CD14-positive monocyte (primary cell): ENCODE results near the gene ZBTB7C. TPM values are rescaled to one million over a fixed set of nuclear protein-coding genes. Genes with fewer than 3 reads are reported as not detected.

Experiments
- DNase-seq, 3 donors: peaks; one replicate each; pipeline ENCODE4 v3.0.0-alpha.2; 2011 to 2022
- H2AFZ ChIP-seq: 2 replicates; pipeline ENCODE4 v1.6.0; 2012; ENCODE audit warnings: mild to moderate bottlenecking, low read depth, low read length, inconsistent platforms; ENCODE audit not compliant: insufficient read depth, poor library complexity, severe bottlenecking
- H3K27ac ChIP-seq, 2 donors: 1 replicate in 1 of 2; 2 replicates in 1 of 2; pipeline ENCODE4 v1.5.1; 2012 to 2013; ENCODE audit warnings: low read length in 2 of 2, control low read depth in 1 of 2, inconsistent platforms in 1 of 2, low read depth in 1 of 2, mild to moderate bottlenecking in 1 of 2
- H3K27me3 ChIP-seq, 2 donors: one replicate each; pipeline versions ENCODE4 v1.6.0 to v1.6.1; 2011 to 2013; ENCODE audit warnings: low read length in 2 of 2; ENCODE audit not compliant: control insufficient read depth in 2 of 2, insufficient read depth in 2 of 2
- H3K36me3 ChIP-seq, 2 donors: replicated peaks in 1 of 2; 1 replicate in 1 of 2; 2 replicates in 1 of 2; pipeline versions ENCODE4 v1.5.1 to v1.6.1; 2012 to 2013; ENCODE audit warnings: low read length in 2 of 2, control low read depth in 1 of 2, inconsistent platforms in 1 of 2, mild to moderate bottlenecking in 1 of 2; ENCODE audit not compliant: insufficient read depth in 2 of 2, control insufficient read depth in 1 of 2
- H3K4me1 ChIP-seq, 2 donors: 1 replicate in 1 of 2; 2 replicates in 1 of 2; pipeline versions ENCODE4 v1.5.1 to v1.6.1; 2012 to 2013; ENCODE audit warnings: low read length in 2 of 2, control low read depth in 1 of 2, inconsistent platforms in 1 of 2, mild to moderate bottlenecking in 1 of 2, moderate library complexity in 1 of 2; ENCODE audit not compliant: insufficient read depth in 2 of 2, control insufficient read depth in 1 of 2
- H3K4me2 ChIP-seq: replicated peaks from 2 replicates; pipeline ENCODE3; 2012; ENCODE audit warnings: low read length, moderate library complexity, mild to moderate bottlenecking; ENCODE audit not compliant: poor library complexity, severe bottlenecking; ENCODE audit errors: extremely low read depth
- H3K4me3 ChIP-seq, 3 experiments: fragments of 200-600 bp in 1 of 3; sonication (generic) in 1 of 3; replicated peaks in 1 of 3; 1 replicate in 2 of 3; 2 replicates in 1 of 3; pipeline ENCODE4 v1.5.1; 2011 to 2013; ENCODE audit warnings: low read length in 3 of 3, mild to moderate bottlenecking in 3 of 3, control low read depth in 2 of 3, low read depth in 2 of 3, inconsistent platforms in 1 of 3, moderate library complexity in 1 of 3
- H3K79me2 ChIP-seq: 2 replicates; pipeline ENCODE4 v1.6.0; 2012; ENCODE audit warnings: mild to moderate bottlenecking, control low read depth, inconsistent platforms, low read length, moderate library complexity; ENCODE audit not compliant: insufficient read depth
- H3K9ac ChIP-seq: 2 replicates; pipeline ENCODE4 v1.6.0; 2017; ENCODE audit warnings: low read length, mild to moderate bottlenecking; ENCODE audit not compliant: insufficient read depth, poor library complexity, severe bottlenecking
- H3K9me3 ChIP-seq, 2 donors: replicated peaks in 1 of 2; 1 replicate in 1 of 2; 2 replicates in 1 of 2; pipeline versions ENCODE4 v1.5.1 to v1.6.1; 2012 to 2013; ENCODE audit warnings: low read length in 2 of 2, control low read depth in 1 of 2; ENCODE audit not compliant: control insufficient read depth in 1 of 2, insufficient read depth in 1 of 2
- H4K20me1 ChIP-seq: 2 replicates; pipeline ENCODE4 v1.6.0; 2012; ENCODE audit warnings: mild to moderate bottlenecking, low read length, control low read depth, moderate library complexity; ENCODE audit not compliant: insufficient read depth
- H3K27ac Mint-ChIP-seq, 7 donors: one replicate each; pipeline ENCODE4 v1.8.0; 2020; ENCODE audit warnings: mild to moderate bottlenecking in 7 of 7, mixed read lengths in 7 of 7, moderate library complexity in 6 of 7, inconsistent platforms in 2 of 7
- H3K27me3 Mint-ChIP-seq, 3 donors: one replicate each; pipeline ENCODE4 v1.8.0; 2021 to 2022; ENCODE audit warnings: low read depth in 3 of 3, mild to moderate bottlenecking in 3 of 3, mixed read lengths in 3 of 3, moderate library complexity in 3 of 3, inconsistent platforms in 1 of 3
- H3K36me3 Mint-ChIP-seq, 2 donors: one replicate each; pipeline ENCODE4 v1.8.0; 2020; ENCODE audit warnings: mixed read lengths in 2 of 2, inconsistent platforms in 1 of 2, mild to moderate bottlenecking in 1 of 2
- H3K4me1 Mint-ChIP-seq: one replicate; pipeline ENCODE4 v1.8.0; 2020; ENCODE audit warnings: mild to moderate bottlenecking, mixed read lengths
- H3K4me3 Mint-ChIP-seq, 2 donors: one replicate each; pipeline ENCODE4 v1.8.0; 2020; ENCODE audit warnings: mild to moderate bottlenecking in 2 of 2, mixed read lengths in 2 of 2, moderate library complexity in 1 of 2
- H3K9me3 Mint-ChIP-seq, 7 donors: one replicate each; pipeline ENCODE4 v1.8.0; 2020 to 2022; ENCODE audit warnings: mixed read lengths in 7 of 7, mild to moderate bottlenecking in 6 of 7, moderate library complexity in 6 of 7, inconsistent platforms in 2 of 7
- CTCF ChIP-seq: fragments of 200-600 bp; IDR thresholded peaks from one replicate; pipeline ENCODE4 v1.8.0; 2022; ENCODE audit warnings: antibody characterized with exemption, mild to moderate bottlenecking
- WGBS: methylation state at CpG from one replicate; pipeline ENCODE4 v1.1.5; 2013; ENCODE audit warnings: missing lambda C conversion rate; ENCODE audit not compliant: insufficient coverage; 5-methylcytosine and 5-hydroxymethylcytosine counted together
- intact Hi-C, 2 donors: fragments of 100-400 bp; cut with micrococcal nuclease; formaldehyde crosslinking; loops; one replicate each; pipeline versions ENCODE4 v1.15.0 to v1.15.1; 2023
- polyA plus RNA-seq, 3 donors: library from polyadenylated mRNA; depleted of rRNA in 1 of 3; unstranded in 2 of 3; stranded (reverse) in 1 of 3; fragments of 300-500 nt in 2 of 3; fragments of >200 nt in 1 of 3; fragmentation: Illumina TruSeq in 2 of 3; gene quantifications; 1 replicate in 2 of 3; 2 replicates in 1 of 3; pipeline ENCODE4 v1.2.3, GENCODE V29; 2012 to 2021

The ZBTB7C gene
- polyA plus RNA-seq, 3 donors = 0.03 to 0.09 TPM; not detected in 1

- Mint-ChIP-seq H3K4me3 (no peak overlapping the region), H3K27ac (no peak overlapping the region), H3K27me3 (peaks cover 17 to 28% (median 23%) of the 10 kb centered on the region in 3 donors), H3K36me3 (no peaks in the 10 kb centered on the region), H3K9me3 (peaks cover 0 to 2% (median 0%) of the 10 kb centered on the region in 7 donors), H3K4me1 (no peaks in the 10 kb centered on the region)
- Histone ChIP-seq H3K79me2 (no peaks in the 10 kb centered on the region), H4K20me1 (no peaks in the 10 kb centered on the region), H3K9ac (no peak overlapping the region), H3K4me3 (no peak overlapping the region), H3K4me2 (no peak overlapping the region), H3K9me3 (no peaks in the 10 kb centered on the region), H3K27me3 (peaks cover 0 to 6% of the 10 kb centered on the region in 2 donors), H2AFZ (no peak overlapping the region), H3K4me1 (no peaks in the 10 kb centered on the region), H3K36me3 (no peaks in the 10 kb centered on the region), H3K27ac (no peak overlapping the region)
- intact Hi-C loops = no loop called here
- 70% methylated on average over 2 of the region's 6 CpGs for WGBS
- no peak for DNase-seq
- no peak for TF ChIP-seq CTCF
Measured at GRCh38 chr18:48104705-48105104, 304.5 kb downstream of the ZBTB7C start.

GRCh38 chr18:48100651-48101165 lies 308.5 kb downstream of the ZBTB7C start:
- H3K27me3 Mint-ChIP-seq = peaks cover 10 to 15% (median 11%) of the 10 kb centered on the region in 3 donors
- Histone ChIP-seq H4K20me1 (no peaks in the 10 kb centered on the region), H3K27me3 (no peaks in the 10 kb centered on the region), H3K4me1 (no peaks in the 10 kb centered on the region), H3K9me3 (no peaks in the 10 kb centered on the region), H2AFZ (no peak overlapping the region), H3K9ac (no peak overlapping the region), H3K36me3 (no peaks in the 10 kb centered on the region), H3K79me2 (no peaks in the 10 kb centered on the region), H3K4me3 (no peak overlapping the region), H3K27ac (no peak overlapping the region), H3K4me2 (no peak overlapping the region)
- no peak for TF ChIP-seq CTCF
- H3K4me1 Mint-ChIP-seq = no peaks in the 10 kb centered on the region
- H3K4me3 Mint-ChIP-seq = no peak overlapping the region
- 59% methylated on average over 5 of the region's 9 CpGs for WGBS
- no peaks in the 10 kb centered on the region for H3K9me3 Mint-ChIP-seq
- H3K27ac Mint-ChIP-seq = no peak overlapping the region
- DNase-seq = no peak
- no peaks in the 10 kb centered on the region for H3K36me3 Mint-ChIP-seq
- intact Hi-C loops = no loop called here
